NCI-H748 treated with DMSO at 0.1 percent for 48 hours (cell line): Measurements from ENCODE around the gene GAGE12J.
"Not testable (repeated sequence)": the region's sequence is repeated elsewhere in the genome, so short reads cannot be mapped to it uniquely, and the experiment has no call there.

ENCODE experiments used
- DNase-seq: peaks from one replicate; lab custom pipeline; 2025; lab: John Stamatoyannopoulos, UW

GAGE12J gene

DNA sequence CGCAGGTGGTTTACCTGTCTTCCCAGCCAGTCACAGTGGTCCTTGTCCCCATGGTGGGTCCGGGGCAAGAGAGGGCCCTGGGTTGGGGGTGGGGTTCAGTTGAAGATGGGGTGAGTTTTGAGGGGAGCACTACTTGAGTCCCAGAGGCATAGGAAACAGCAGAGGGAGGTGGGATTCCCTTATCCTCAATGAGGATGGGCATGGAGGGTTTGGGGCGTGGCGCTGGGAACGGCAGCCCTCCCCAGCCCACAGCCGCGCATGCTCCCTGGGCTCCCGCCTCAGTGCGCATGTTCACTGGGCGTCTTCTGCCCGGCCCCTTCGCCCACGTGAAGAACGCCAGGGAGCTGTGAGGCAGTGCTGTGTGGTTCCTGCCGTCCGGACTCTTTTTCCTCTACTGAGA, at the start of gene GAGE12J:
Gene GAGE12J (plus strand): TSS at position 301 of the 400 bp plus-strand sequence. CDS start 1,157 bp downstream, outside the sequence.
- DNase-seq = not testable (repeated sequence)

GRCh38 chrX:49272421-49272820, 49.4 kb upstream of the GAGE12J start:
- no peak for DNase-seq

GRCh38 chrX:49273181-49273727, 48.6 kb upstream of the GAGE12J start:
- DNase-seq = no peak

DNA sequence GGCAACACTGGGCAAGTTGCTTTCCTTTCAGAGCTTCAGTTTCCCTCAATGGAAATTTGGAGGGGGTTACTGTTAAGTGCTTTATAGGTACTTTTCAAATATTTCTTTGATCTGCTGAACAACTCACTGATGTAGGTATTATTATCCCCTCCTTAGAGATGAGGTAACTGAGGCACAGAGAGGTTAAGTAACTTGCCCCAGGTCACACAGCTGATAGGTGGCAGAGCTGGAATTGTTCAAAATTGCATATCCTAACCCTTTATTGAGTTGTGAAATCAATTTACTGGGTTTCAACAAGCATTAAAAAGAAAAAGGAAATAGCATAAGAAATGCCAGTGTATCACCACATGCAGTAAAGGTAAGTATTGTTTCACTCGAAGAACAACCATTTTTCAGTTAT, 45.6 kb upstream of the GAGE12J start:
- no peak for DNase-seq

DNA sequence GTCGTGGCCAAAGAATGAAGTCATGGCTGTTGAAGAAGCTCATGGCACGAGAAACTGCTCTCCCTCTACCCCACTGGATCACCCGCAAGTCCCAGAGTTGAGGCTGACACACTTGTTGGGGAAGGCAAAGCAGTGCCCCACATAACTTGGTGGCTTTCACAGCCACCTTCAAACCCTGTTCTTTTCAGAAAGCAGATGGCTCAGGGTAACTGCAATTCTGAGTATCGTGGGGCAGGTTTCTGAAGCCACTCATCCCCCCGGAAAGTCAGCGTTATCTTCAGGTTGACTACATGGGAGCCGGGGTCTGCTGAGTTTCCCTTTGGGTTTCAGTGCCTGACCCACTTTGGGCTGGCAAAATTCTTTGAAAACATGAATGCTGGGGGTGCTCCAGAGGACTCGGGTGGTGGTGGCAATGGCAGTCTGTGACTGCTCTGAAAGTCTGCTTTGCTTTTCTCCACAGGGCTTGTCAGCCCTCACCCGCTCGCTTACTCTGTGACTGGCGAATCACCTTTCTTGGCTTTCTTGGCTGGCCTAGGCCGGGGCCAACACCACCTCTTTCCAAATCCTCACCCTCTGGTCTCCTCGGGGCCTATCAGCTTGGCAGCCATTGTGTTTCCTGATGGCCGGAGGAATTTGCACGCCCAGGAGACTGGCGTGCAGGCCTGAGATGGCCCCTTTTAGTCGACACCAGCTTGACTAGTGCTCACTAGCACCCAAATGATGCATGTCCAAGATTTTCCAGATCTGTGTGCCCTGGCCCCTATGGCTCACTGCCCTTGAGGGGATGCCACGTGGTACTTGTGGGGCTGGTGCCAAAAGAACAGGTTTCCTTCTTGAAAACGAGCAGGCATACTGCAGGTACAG, 44.9 kb upstream of the GAGE12J start:
- no peak for DNase-seq

DNA sequence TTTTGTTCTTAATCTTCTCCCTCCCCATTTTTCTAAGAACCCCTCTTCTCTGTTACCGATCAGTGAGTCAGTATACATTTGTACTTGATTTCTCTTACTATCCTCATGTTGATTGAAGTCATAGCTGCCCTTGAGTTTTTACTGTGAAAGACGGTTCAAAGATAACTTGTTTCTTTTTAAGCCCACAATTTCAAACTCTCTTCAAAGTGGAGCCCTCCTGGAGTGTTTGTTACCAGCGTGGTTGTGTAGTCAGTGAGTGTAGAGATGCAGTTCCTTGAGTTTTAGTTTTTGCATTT, 44.4 kb upstream of the GAGE12J start:
- DNase-seq = no peak

- no peak for DNase-seq
These were observed 43.8 kb upstream of the GAGE12J start for GRCh38 chrX:49278081-49278480.

DNA sequence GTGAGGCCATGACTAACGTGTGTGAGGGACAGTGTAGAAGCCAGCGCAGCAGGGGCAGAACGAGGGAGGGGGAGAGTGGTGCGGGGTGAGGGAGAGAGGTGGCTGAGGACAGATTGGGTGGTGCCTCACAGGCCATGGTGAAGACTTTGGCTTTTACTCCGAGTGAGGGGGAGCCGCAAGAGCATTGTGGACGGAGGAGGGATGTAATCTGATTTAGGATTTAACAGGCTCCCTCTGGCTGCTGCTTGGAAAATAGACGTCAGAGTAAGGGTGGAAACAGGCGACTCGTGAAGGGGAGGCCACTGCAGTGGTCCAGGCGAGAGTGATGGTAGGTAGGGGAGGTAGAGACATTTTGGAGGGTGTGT, 39.2 kb upstream of the GAGE12J start:
- DNase-seq = peak; percentile 1

GRCh38 chrX:49284212-49284611, 37.6 kb upstream of the GAGE12J start:
- DNase-seq = no peak

GRCh38 chrX:49286136-49286535, 35.7 kb upstream of the GAGE12J start:
- DNase-seq = no peak

DNA sequence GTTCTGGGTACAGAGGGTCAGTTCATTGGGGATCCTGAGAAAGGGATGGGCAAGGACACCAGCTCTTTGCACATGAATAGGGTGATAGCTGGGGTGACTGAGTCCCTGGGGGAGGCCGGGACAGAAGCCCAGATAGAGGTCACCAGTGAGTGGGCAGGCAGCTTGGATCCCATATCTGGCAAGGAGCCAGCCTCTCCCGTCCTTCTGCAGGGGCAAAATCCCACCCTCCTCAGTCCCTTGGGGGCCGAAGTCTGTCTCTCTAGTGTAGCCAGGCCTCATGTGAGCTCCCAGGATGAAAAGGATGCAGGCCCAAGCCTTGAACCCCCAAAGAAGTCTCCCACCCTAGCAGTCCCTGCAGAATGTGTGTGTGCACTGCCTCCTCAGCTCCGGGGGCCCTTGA, 35.3 kb upstream of the GAGE12J start:
- DNase-seq = no peak

GRCh38 chrX:49287665-49288064, 34.2 kb upstream of the GAGE12J start:
- DNase-seq = no peak

DNA sequence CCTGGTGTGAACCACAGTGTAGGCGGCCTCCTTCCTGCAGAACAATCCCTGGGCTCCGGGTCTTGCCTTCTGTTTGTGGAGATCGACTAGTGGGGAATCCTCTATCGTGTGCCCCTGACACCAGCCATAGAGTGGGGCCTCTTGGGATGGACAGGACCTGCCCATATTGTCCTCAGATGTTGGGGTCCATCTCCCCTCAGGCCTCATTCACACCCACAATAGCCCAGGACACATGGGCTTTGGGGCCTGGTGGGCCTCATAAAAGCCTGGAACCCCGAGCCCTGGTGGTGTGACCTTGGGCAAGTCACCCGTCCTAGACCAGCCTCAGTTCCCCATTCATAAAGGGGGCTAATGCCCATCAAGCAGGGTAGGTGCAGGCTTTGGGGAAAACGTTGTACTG, 31.6 kb upstream of the GAGE12J start:
- no peak for DNase-seq

- DNase-seq = peak; percentile 2
These were observed 30.1 kb upstream of the GAGE12J start for GRCh38 chrX:49291615-49292337.

- DNase-seq = no peak
These were observed 29.2 kb upstream of the GAGE12J start for GRCh38 chrX:49292400-49293362.

DNA sequence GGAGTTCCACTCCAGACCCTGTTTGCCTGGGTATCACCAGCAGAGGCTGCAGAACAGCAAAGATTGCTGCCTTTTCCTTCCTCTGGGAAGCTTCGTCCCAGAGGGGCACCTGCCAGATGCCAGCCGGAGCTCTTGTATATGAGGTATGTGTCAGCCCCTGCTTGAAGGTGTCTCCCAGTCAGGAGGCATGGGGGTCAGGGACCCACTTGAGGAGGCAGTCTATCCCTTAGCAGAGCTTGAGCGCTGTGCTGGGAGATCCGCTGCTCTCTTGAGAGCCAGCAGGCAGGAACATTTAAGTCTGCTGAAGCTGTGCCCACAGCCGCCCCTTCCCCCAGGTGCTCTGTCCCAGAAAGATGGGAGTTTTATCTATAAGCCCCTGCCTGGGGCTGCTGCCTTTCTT, 22.5 kb upstream of the GAGE12J start:
- DNase-seq = not testable (repeated sequence)

GRCh38 chrX:49300703-49301102, 21.1 kb upstream of the GAGE12J start:
- DNase-seq = no peak

- no peak for DNase-seq
These were observed 18.5 kb upstream of the GAGE12J start, which contains the start of gene GAGE10 for GRCh38 chrX:49303346-49303745. GAGE10 (plus strand) TSS chrX:49303646; CDS start chrX:49304860, 1,214 bp downstream.

DNA sequence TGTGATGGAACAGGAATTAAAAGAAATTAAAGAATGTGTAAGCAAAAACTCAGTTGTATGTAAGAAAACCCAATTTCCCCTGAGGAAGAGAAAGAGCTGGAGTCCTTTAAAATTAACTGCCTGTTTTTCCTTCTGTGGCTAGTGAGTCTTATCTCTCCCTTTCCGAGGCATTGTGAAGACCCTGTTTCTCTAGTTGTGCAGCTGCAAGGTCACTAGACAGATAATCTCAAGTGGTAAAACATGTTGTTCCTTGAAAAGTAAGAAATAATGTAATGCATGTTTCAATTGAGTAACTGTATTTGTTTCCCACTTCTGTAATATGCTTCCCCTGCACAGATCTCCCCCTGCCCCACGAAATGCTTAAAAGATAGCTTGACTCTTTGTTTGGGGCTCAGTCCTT, 14.1 kb upstream of the GAGE12J start:
- DNase-seq = not testable (repeated sequence)

GRCh38 chrX:49308604-49309269, 13.1 kb upstream of the GAGE12J start:
- no peak for DNase-seq

DNA sequence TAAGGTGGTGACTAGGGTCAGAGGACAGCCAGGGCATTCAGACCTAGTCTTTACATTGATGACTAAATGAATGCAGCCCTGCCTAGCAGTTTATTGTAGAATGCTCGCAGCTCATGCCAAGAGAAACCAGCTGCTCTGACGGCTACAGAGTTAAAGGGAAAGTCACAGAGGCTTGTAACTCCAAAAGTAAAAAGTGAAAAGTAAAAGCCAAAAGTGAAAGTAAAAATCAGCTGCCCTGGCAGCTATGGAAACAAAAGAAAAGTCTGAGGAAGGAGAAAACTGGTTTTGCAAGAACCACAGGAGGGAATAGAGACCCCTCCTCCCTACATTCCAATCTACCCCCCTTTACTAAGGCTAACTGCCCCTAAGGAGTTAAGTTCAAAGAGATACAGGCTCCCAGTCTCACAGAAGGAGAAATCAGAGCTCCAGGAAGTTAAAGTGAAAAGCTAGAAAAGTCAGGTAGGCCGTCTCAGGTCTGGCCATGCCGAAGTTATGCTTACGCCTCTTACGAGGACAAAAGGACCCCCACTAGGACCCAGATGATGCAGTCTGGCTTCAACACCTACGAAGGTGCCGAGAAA, 12.3 kb upstream of the GAGE12J start:
- no peak for DNase-seq
